HG02840 (cell line): ENCODE data around the gene CBX3.
"Not testable (repeated sequence)": the region's sequence is repeated elsewhere in the genome, so short reads cannot be mapped to it uniquely, and the experiment has no call there.

Source experiments
- ATAC-seq: cut with Tn5 transposase; IDR thresholded peaks from one replicate; pipeline ENCODE4 v1.9.1; 2021; ENCODE audit warnings: mild to moderate bottlenecking, moderate library complexity, moderate number of reproducible peaks; ENCODE audit not compliant: unreplicated experiment, low FRiP score

CBX3 gene

GRCh38 chr7:26199301-26200037, 2.1 kb upstream of the CBX3 start:
- ATAC-seq: no peak

- peak; percentile 11 for ATAC-seq
Observed at GRCh38 chr7:26200038-26200443, 1.5 kb upstream of the CBX3 start.

GRCh38 chr7:26200444-26201246, 900 bp upstream of the CBX3 start, which contains the start of gene HNRNPA2B1:
TSS of gene HNRNPA2B1 (minus strand) at chr7:26200746. CDS start at chr7:26200577, 169 bp downstream.
- peak; percentile 74 for ATAC-seq

GRCh38 chr7:26202019-26202990, 760 bp downstream of the CBX3 start:
- no peak for ATAC-seq

GRCh38 chr7:26203016-26203415, 1.5 kb downstream of the CBX3 start:
- ATAC-seq: no peak

- ATAC-seq: no peak
Observed at GRCh38 chr7:26208040-26208439, 6.5 kb downstream of the CBX3 start.

GRCh38 chr7:26212921-26213718, 11.6 kb downstream of the CBX3 start:
- no peak for ATAC-seq

GRCh38 chr7:26213807-26214515, 12.4 kb downstream of the CBX3 start:
- no peak for ATAC-seq

GRCh38 chr7:26216049-26216448, 14.5 kb downstream of the CBX3 start:
- no peak for ATAC-seq

GRCh38 chr7:26224359-26224758, 22.8 kb downstream of the CBX3 start:
- no peak for ATAC-seq

- no peak for ATAC-seq
Observed at GRCh38 chr7:26227987-26228386, 26.4 kb downstream of the CBX3 start.

- no peak for ATAC-seq
Observed at GRCh38 chr7:26233902-26234511, 32.5 kb downstream of the CBX3 start.

GRCh38 chr7:26237035-26237807, 35.7 kb downstream of the CBX3 start:
- no peak for ATAC-seq

GRCh38 chr7:26238032-26238431, 36.5 kb downstream of the CBX3 start:
- ATAC-seq: no peak

GRCh38 chr7:26245150-26245549, 43.6 kb downstream of the CBX3 start:
- ATAC-seq: no peak

GRCh38 chr7:26250239-26250638, 48.7 kb downstream of the CBX3 start:
- no peak for ATAC-seq

- ATAC-seq: not testable (repeated sequence)
Observed at GRCh38 chr7:26261866-26262265, 60.3 kb downstream of the CBX3 start.
